PC-3 (cell line): Measurements from ENCODE around the gene RSRC1. TPM values are rescaled to one million over a fixed set of nuclear protein-coding genes. Genes with fewer than 3 reads are reported as not detected.

Experiments used
- ATAC-seq: fragments of 200-7000 bp; cut with Tn5 transposase; 2 replicates; pipeline ENCODE4 v1.9.1; 2020; ENCODE audit warnings: mild to moderate bottlenecking, moderate library complexity
- BruUV-seq: library from RNA; stranded (reverse); fragments of 400-500 nt; replicated peaks from 2 replicates; lab custom pipeline; 2021; lab: Mats Ljungman, UMichigan
- CTCF ChIA-PET: fragments of 300-600 bp; sonication (Branson Sonifier 250); formaldehyde crosslinking; loops from one replicate; lab custom pipeline; 2022; ENCODE audit warnings: antibody characterized with exemption; lab: Charles Lee
- POLR2A ChIA-PET: fragments of 300-600 bp; sonication (Branson Sonifier 250); formaldehyde crosslinking; loops from one replicate; lab custom pipeline; 2022; ENCODE audit warnings: antibody characterized with exemption; ENCODE audit not compliant: unreplicated experiment; lab: Charles Lee
- DNase-seq: peaks from one replicate; pipeline ENCODE4 v3.0.0-alpha.2; 2015
- H2AFZ ChIP-seq: fragments of 300-600 bp; sonication (generic); 2 replicates; pipeline ENCODE4 v1.6.0; 2016; ENCODE audit warnings: antibody characterized with exemption, low read length
- H3F3A ChIP-seq: fragments of 300-600 bp; sonication (generic); one replicate; pipeline ENCODE4 v1.6.0; 2017; ENCODE audit warnings: antibody characterized with exemption, low read length, control low read depth, mild to moderate bottlenecking; ENCODE audit not compliant: unreplicated experiment
- H3K27ac ChIP-seq: fragments of 300-600 bp; sonication (generic); 2 replicates; pipeline ENCODE4 v1.5.1; 2016; ENCODE audit warnings: mild to moderate bottlenecking, low read length
- H3K27me3 ChIP-seq: fragments of 300-600 bp; sonication (generic); 2 replicates; pipeline ENCODE4 v1.6.1; 2016; ENCODE audit warnings: low read length, mixed read lengths
- H3K36me3 ChIP-seq: fragments of 300-600 bp; sonication (generic); 2 replicates; pipeline ENCODE4 v1.6.1; 2016; ENCODE audit warnings: low read depth, mixed run types, low read length, mixed read lengths
- H3K4me1 ChIP-seq: fragments of 300-600 bp; sonication (generic); 2 replicates; pipeline ENCODE4 v1.5.1; 2016; ENCODE audit warnings: low read length; ENCODE audit not compliant: insufficient read depth
- H3K4me2 ChIP-seq: fragments of 300-600 bp; sonication (generic); 2 replicates; pipeline ENCODE4 v1.6.0; 2016; ENCODE audit warnings: low read length
- H3K4me3 ChIP-seq: fragments of 300-600 bp; sonication (generic); 2 replicates; pipeline ENCODE4 v1.5.1; 2016; ENCODE audit warnings: mild to moderate bottlenecking, low read length, mixed read lengths
- H3K79me2 ChIP-seq: fragments of 300-600 bp; sonication (generic); 2 replicates; pipeline ENCODE4 v1.6.1; 2017; ENCODE audit warnings: low read length, mixed read lengths
- H3K9ac ChIP-seq: fragments of 300-600 bp; sonication (generic); 2 replicates; pipeline ENCODE4 v1.6.0; 2016; ENCODE audit warnings: mild to moderate bottlenecking, low read length
- H3K9me2 ChIP-seq: fragments of 300-600 bp; sonication (generic); replicated peaks from 2 replicates; pipeline ENCODE4 v1.6.1; 2016; ENCODE audit warnings: mixed run types, low read length, mixed read lengths
- H3K9me3 ChIP-seq: fragments of 300-600 bp; sonication (generic); 2 replicates; pipeline ENCODE4 v1.6.1; 2016; ENCODE audit warnings: low read length, mixed read lengths
- H4K20me1 ChIP-seq: fragments of 300-600 bp; sonication (generic); 2 replicates; pipeline ENCODE4 v1.6.1; 2016; ENCODE audit warnings: low read length, mixed read lengths
- EZH2 ChIP-seq: fragments of 300-600 bp; sonication (generic); IDR thresholded peaks from one replicate; pipeline ENCODE4 v1.6.1; 2017; ENCODE audit warnings: antibody characterized with exemption, mild to moderate bottlenecking, low read length; ENCODE audit not compliant: unreplicated experiment
- EZH2phosphoT487 ChIP-seq: fragments of 300-600 bp; sonication (generic); IDR thresholded peaks from 2 replicates; pipeline ENCODE4 v1.6.1; 2018; ENCODE audit warnings: mild to moderate bottlenecking, antibody characterized with exemption, low read length, borderline replicate concordance
- intact Hi-C: fragments of 100-400 bp; cut with micrococcal nuclease; formaldehyde crosslinking; loops from 2 replicates; pipeline ENCODE4 v1.9.0; 2023
- total RNA-seq: library from RNA; depleted of rRNA; stranded (reverse); fragments of >200 nt; gene quantifications from 2 replicates; pipeline ENCODE4 v1.2.3, GENCODE V29; 2014
- TF ChIP-seq, protein P1 (sequence below): fragments of 300-600 bp; sonication (generic); conservative IDR thresholded peaks from 2 replicates; pipeline ENCODE4 v1.5.1; 2017; ENCODE audit warnings: antibody characterized with exemption, low read depth, mild to moderate bottlenecking, low read length

Gene RSRC1
- total RNA-seq, 1 experiment from 2014 or later = 39.5 TPM

DNA sequence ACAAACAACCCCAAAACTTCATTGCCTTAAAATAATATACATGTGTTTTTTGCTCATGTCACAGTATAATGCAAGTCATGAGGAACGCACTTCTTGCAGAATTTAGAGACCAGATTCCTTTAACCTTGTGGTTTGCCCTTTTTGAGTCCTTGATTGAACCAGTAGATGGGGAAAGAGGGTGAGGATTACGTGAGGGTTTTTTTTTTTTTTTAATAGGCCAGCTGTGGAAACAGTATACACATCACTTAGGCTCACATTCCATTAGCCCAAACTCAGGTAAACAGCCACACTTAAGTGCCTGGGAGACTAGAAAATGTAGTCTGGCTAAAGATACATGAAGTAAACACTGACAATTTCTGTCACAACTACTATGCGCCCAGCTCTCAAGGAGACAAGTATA, 346.2 kb downstream of the RSRC1 start:
- intact Hi-C loops = no loop called here
- no peak overlapping the region for H2AFZ ChIP-seq

DNA sequence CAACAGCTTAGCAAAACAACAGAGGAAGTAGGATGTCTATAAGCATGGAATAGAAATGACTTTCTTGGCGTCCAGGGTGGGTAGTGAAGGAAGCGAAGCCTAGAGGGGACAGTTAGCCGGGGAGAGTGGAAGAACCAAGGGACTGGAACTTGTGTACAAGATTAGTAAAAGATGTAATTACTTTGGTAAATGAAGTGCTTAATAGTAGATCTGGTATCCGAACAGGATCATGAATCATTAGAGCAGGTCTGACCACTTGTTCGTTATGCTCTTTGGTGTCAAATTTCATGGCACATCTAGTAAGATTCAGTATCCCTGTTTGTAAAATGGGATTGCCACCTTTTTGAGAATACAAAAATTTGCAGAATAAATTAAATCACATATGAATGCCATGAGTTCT, 348.6 kb downstream of the RSRC1 start:
- Histone ChIP-seq H4K20me1 (no peaks in the 10 kb centered on the region), H3K9me3 (no peaks in the 10 kb centered on the region), H3K27me3 (no peaks in the 10 kb centered on the region), H3K79me2 (no peaks in the 10 kb centered on the region), H2AFZ (no peak overlapping the region), H3K4me2 (peak overlapping the region; percentile 67), H3K4me1 (peaks cover 14% of the 10 kb centered on the region), H3K36me3 (no peaks in the 10 kb centered on the region), H3F3A (no peaks in the 10 kb centered on the region), H3K4me3 (0 out of 2 replicates have a peak overlapping the region, but pooled peaks have one; percentile 22), H3K9ac (no peak overlapping the region), H3K9me2 (no peaks in the 10 kb centered on the region), H3K27ac (no peak overlapping the region)
- ChIA-PET CTCF (no interaction called here), POLR2A (no interaction called here)
- DNase-seq (peak; percentile 79), ATAC-seq (peak; percentile 55)
- TF ChIP-seq EZH2phosphoT487 (no peak), EZH2 (no peak)
- TF ChIP-seq, protein P1, sequence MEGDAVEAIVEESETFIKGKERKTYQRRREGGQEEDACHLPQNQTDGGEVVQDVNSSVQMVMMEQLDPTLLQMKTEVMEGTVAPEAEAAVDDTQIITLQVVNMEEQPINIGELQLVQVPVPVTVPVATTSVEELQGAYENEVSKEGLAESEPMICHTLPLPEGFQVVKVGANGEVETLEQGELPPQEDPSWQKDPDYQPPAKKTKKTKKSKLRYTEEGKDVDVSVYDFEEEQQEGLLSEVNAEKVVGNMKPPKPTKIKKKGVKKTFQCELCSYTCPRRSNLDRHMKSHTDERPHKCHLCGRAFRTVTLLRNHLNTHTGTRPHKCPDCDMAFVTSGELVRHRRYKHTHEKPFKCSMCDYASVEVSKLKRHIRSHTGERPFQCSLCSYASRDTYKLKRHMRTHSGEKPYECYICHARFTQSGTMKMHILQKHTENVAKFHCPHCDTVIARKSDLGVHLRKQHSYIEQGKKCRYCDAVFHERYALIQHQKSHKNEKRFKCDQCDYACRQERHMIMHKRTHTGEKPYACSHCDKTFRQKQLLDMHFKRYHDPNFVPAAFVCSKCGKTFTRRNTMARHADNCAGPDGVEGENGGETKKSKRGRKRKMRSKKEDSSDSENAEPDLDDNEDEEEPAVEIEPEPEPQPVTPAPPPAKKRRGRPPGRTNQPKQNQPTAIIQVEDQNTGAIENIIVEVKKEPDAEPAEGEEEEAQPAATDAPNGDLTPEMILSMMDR = no peak
- intact Hi-C loops = no loop called here
- BruUV-seq = no TSS peak

More for the DNA sequence above, 346.2 kb downstream of the RSRC1 start:
- ChIA-PET POLR2A (no interaction called here), CTCF (interaction anchor here (0.6 kb wide), 1 partner anchor 13 kb away, joined by 3 read pairs; no protein-coding TSS in a partner anchor)
- H3K9me2 ChIP-seq = no peaks in the 10 kb centered on the region
- BruUV-seq = no TSS peak
- no peak overlapping the region for H3K4me3 ChIP-seq
- H4K20me1 ChIP-seq = no peaks in the 10 kb centered on the region
- no peaks in the 10 kb centered on the region for H3K36me3 ChIP-seq
- no peaks in the 10 kb centered on the region for H3F3A ChIP-seq
- ATAC-seq = no peak
- H3K4me1 ChIP-seq = peaks cover 14% of the 10 kb centered on the region
- H3K79me2 ChIP-seq = no peaks in the 10 kb centered on the region
- no peaks in the 10 kb centered on the region for H3K9me3 ChIP-seq
- H3K27me3 ChIP-seq = no peaks in the 10 kb centered on the region
- no peak for TF ChIP-seq EZH2
- TF ChIP-seq, protein P1 = no peak
- TF ChIP-seq EZH2phosphoT487 = no peak
- DNase-seq = no peak
- H3K9ac ChIP-seq = no peak overlapping the region
- no peak overlapping the region for H3K4me2 ChIP-seq
- H3K27ac ChIP-seq = no peak overlapping the region

DNA sequence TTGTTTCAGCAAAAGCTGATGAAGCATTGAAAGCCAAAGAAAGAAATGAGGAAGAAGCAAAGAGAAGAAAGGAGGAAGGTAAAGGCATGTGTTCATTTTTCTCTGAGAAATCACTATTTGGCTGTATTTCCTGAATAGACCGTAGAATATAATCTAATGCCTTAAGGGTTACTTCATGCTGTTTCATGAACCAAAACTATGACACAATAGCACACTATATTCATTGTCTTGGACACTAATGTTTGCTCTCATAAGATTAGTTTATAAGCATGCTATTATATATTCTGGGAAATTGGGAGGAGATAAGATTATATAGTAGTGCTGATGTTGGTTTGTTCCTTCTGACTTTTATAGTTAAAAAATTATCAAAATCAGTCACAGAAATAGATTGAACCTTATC, 351.0 kb downstream of the RSRC1 start:
- no peaks in the 10 kb centered on the region for H3K9me3 ChIP-seq
- BruUV-seq = no TSS peak
- CTCF ChIA-PET = no interaction called here
- H3K4me3 ChIP-seq = no peak overlapping the region
- peaks cover 14% of the 10 kb centered on the region for H3K4me1 ChIP-seq
- TF ChIP-seq, protein P1 = no peak
- TF ChIP-seq EZH2phosphoT487 (no peak), EZH2 (no peak)
- H3K9ac ChIP-seq = no peak overlapping the region
- H3K27me3 ChIP-seq = no peaks in the 10 kb centered on the region
- ATAC-seq (no peak), DNase-seq (no peak)
- H3K27ac ChIP-seq = no peak overlapping the region
- intact Hi-C loops = no loop called here
- POLR2A ChIA-PET = no interaction called here
- no peaks in the 10 kb centered on the region for H3K36me3 ChIP-seq
- H4K20me1 ChIP-seq = no peaks in the 10 kb centered on the region
- no peaks in the 10 kb centered on the region for H3F3A ChIP-seq
- no peaks in the 10 kb centered on the region for H3K79me2 ChIP-seq
- H3K9me2 ChIP-seq = no peaks in the 10 kb centered on the region
- H3K4me2 ChIP-seq = no peak overlapping the region
- H2AFZ ChIP-seq = no peak overlapping the region
